ENCODE results near the gene PCDHGA11. TPM values are rescaled to one million over a fixed set of nuclear protein-coding genes. Genes with fewer than 3 reads are reported as not detected.
"Not testable (repeated sequence)": the region's sequence is repeated elsewhere in the genome, so short reads cannot be mapped to it uniquely, and the experiment has no call there.

The PCDHGA11 gene
- total and polyA plus RNA-seq, 2 experiments from 2014 or later: 15.3 to 21.7 TPM

GRCh38 chr5:141382469-141383294 lies 38.2 kb upstream of the PCDHGA11 start, which contains the start of gene PCDHGA7:
Gene PCDHGA7, plus strand, starts transcription at chr5:141382742. Its CDS starts 158 bp downstream, at chr5:141382900.
- H3K4me2 ChIP-seq (ENCODE audit: unreplicated experiment): no peak within 1 kb of the TSS
- no peaks in the 10 kb centered on the region for H3K36me3 ChIP-seq (ENCODE audit: low read depth)
- no peak for TF ChIP-seq EZH2 (IDR thresholded peaks at IDR 0.05; ENCODE audit: insufficient read depth, poor library complexity, severe bottlenecking)
- TF ChIP-seq EZH2phosphoT487 (IDR thresholded peaks at IDR 0.05; ENCODE audit: insufficient read depth, low read depth): no peak
- H3K27ac ChIP-seq: no peak within 1 kb of the TSS
- in situ Hi-C loops (cut with MboI): no loop called here
- H3K79me2 ChIP-seq (ENCODE audit: insufficient read depth): no peaks in the 10 kb centered on the region
- DNase-seq: no peak
- no peaks in the 10 kb centered on the region for H3K4me1 ChIP-seq (ENCODE audit: insufficient read depth)
- WGBS, 2 experiments (ENCODE audit: low coverage in 1 of 2, low lambda C conversion rate in 2 of 2, missing lambda C conversion rate in 2 of 2): 34 to 38% methylated on average over 36 to 37 of the region's 37 CpGs
- no peak within 1 kb of the TSS; the same call in 1 of the 2 replicates for H3K4me3 ChIP-seq
- H2AFZ ChIP-seq: no peak within 1 kb of the TSS; the same call in 1 of the 2 replicates
- no peaks in the 10 kb centered on the region for H3F3A ChIP-seq (ENCODE audit: insufficient read depth)
- H4K20me1 ChIP-seq (ENCODE audit: insufficient read depth): no peaks in the 10 kb centered on the region
- no peaks in the 10 kb centered on the region for H3K9me2 ChIP-seq (ENCODE audit: insufficient read depth)
- no peak within 1 kb of the TSS for H3K9ac ChIP-seq
- no peaks in the 10 kb centered on the region for H3K9me3 ChIP-seq (ENCODE audit: low read depth)
- H3K27me3 ChIP-seq (replicated peaks; ENCODE audit: insufficient read depth): no peaks in the 10 kb centered on the region

- Histone ChIP-seq H3K9ac (no peak overlapping the region), H3K9me3 (ENCODE audit: low read depth) (no peaks in the 10 kb centered on the region), H3K9me2 (ENCODE audit: insufficient read depth) (no peaks in the 10 kb centered on the region), H4K20me1 (ENCODE audit: insufficient read depth) (no peaks in the 10 kb centered on the region), H2AFZ (no peak overlapping the region), H3F3A (ENCODE audit: insufficient read depth) (no peaks in the 10 kb centered on the region), H3K36me3 (ENCODE audit: low read depth) (no peaks in the 10 kb centered on the region), H3K27ac (no peak overlapping the region), H3K79me2 (ENCODE audit: insufficient read depth) (no peaks in the 10 kb centered on the region), H3K4me2 (ENCODE audit: unreplicated experiment) (no peak overlapping the region), H3K4me3 (no peak overlapping the region), H3K27me3 (replicated peaks; ENCODE audit: insufficient read depth) (no peaks in the 10 kb centered on the region), H3K4me1 (ENCODE audit: insufficient read depth) (no peaks in the 10 kb centered on the region)
- DNase-seq: no peak
- TF ChIP-seq EZH2 (IDR thresholded peaks at IDR 0.05; ENCODE audit: insufficient read depth, poor library complexity, severe bottlenecking) (no peak), EZH2phosphoT487 (IDR thresholded peaks at IDR 0.05; ENCODE audit: insufficient read depth, low read depth) (no peak)
- in situ Hi-C loops (cut with MboI): no loop called here
- WGBS, 2 experiments (ENCODE audit: low coverage in 1 of 2, low lambda C conversion rate in 2 of 2, missing lambda C conversion rate in 2 of 2): 41 to 42% methylated on average over 18 to 21 of the region's 21 CpGs
Measured at GRCh38 chr5:141383345-141383744, 37.5 kb upstream of the PCDHGA11 start.

GRCh38 chr5:141384471-141385267 lies 36.2 kb upstream of the PCDHGA11 start:
- H3K4me1 ChIP-seq (ENCODE audit: insufficient read depth): no peaks in the 10 kb centered on the region
- WGBS, 2 experiments (ENCODE audit: low coverage in 1 of 2, low lambda C conversion rate in 2 of 2, missing lambda C conversion rate in 2 of 2): 36 to 38% methylated on average over 42 to 43 of the region's 43 CpGs
- no peak overlapping the region for H3K4me2 ChIP-seq (ENCODE audit: unreplicated experiment)
- no peaks in the 10 kb centered on the region for H3K9me3 ChIP-seq (ENCODE audit: low read depth)
- no peak overlapping the region for H3K9ac ChIP-seq
- DNase-seq: no peak
- no peaks in the 10 kb centered on the region for H3K9me2 ChIP-seq (ENCODE audit: insufficient read depth)
- no peaks in the 10 kb centered on the region for H4K20me1 ChIP-seq (ENCODE audit: insufficient read depth)
- H2AFZ ChIP-seq: no peak overlapping the region
- in situ Hi-C loops (cut with MboI): no loop called here
- H3F3A ChIP-seq (ENCODE audit: insufficient read depth): no peaks in the 10 kb centered on the region
- no peaks in the 10 kb centered on the region for H3K79me2 ChIP-seq (ENCODE audit: insufficient read depth)
- H3K27ac ChIP-seq: no peak overlapping the region
- H3K36me3 ChIP-seq (ENCODE audit: low read depth): no peaks in the 10 kb centered on the region
- no peak overlapping the region for H3K4me3 ChIP-seq
- TF ChIP-seq EZH2 (IDR thresholded peaks at IDR 0.05; ENCODE audit: insufficient read depth, poor library complexity, severe bottlenecking) (no peak), EZH2phosphoT487 (IDR thresholded peaks at IDR 0.05; ENCODE audit: insufficient read depth, low read depth) (no peak)
- no peaks in the 10 kb centered on the region for H3K27me3 ChIP-seq (replicated peaks; ENCODE audit: insufficient read depth)

- peak within 1 kb of the TSS; percentile 62; the same call in 1 of the 2 replicates for H2AFZ ChIP-seq
- peak within 1 kb of the TSS; percentile 66 for H3K4me3 ChIP-seq
- H3K27me3 ChIP-seq (replicated peaks; ENCODE audit: insufficient read depth); H3K27ac ChIP-seq; H3K79me2 ChIP-seq (ENCODE audit: insufficient read depth); H3K9me2 ChIP-seq (ENCODE audit: insufficient read depth); H3K9ac ChIP-seq; H3K9me3 ChIP-seq (ENCODE audit: low read depth); H3K4me1 ChIP-seq (ENCODE audit: insufficient read depth); H3K4me2 ChIP-seq (ENCODE audit: unreplicated experiment); H4K20me1 ChIP-seq (ENCODE audit: insufficient read depth); H3K36me3 ChIP-seq (ENCODE audit: low read depth); in situ Hi-C loops (cut with MboI); H3F3A ChIP-seq (ENCODE audit: insufficient read depth): not testable (repeated sequence)
- 13 to 19% methylated on average over 21 to 23 of the region's 40 CpGs for WGBS, 2 experiments (ENCODE audit: low coverage in 1 of 2, low lambda C conversion rate in 2 of 2, missing lambda C conversion rate in 2 of 2)
- peak; percentile 61 for DNase-seq
Measured at GRCh38 chr5:141387557-141388311, 33.1 kb upstream of the PCDHGA11 start, which contains the start of gene PCDHGB4. Gene PCDHGB4, plus strand, starts transcription at chr5:141387698. Its CDS starts 187 bp downstream, at chr5:141387885.

All from GM23248 (cell line).